ENCODE results near the gene BEST3.

- no peak for TF ChIP-seq BHLHE40 (IDR thresholded peaks at IDR 0.05; ENCODE audit: borderline replicate concordance)
- TF ChIP-seq TARDBP (IDR thresholded peaks at IDR 0.05) = no peak
- TF ChIP-seq ELF4 (IDR thresholded peaks at IDR 0.05) = no peak
- TF ChIP-seq FOXM1 (IDR thresholded peaks at IDR 0.05; ENCODE audit: borderline replicate concordance) = no peak
- TF ChIP-seq HDGF (IDR thresholded peaks at IDR 0.05; ENCODE audit: borderline replicate concordance) = no peak
Observed at GRCh38 chr12:69641546-69641945, 57.6 kb downstream of the BEST3 start.
